K562 (cell line): ENCODE results near the gene MCIDAS. TPM values are rescaled to one million over a fixed set of nuclear protein-coding genes. Genes with fewer than 3 reads are reported as not detected.

Source experiments
- E2F3 ChIP-seq: fragments of 250-450 bp; sonication (Bioruptor Pico); IDR thresholded peaks from 2 replicates; pipeline ENCODE4 v1.4.0; 2020; ENCODE audit warnings: mild to moderate bottlenecking
- LCOR ChIP-seq: sonication (generic); formaldehyde crosslinking; IDR thresholded peaks from 2 replicates; pipeline ENCODE4 v1.8.0; 2022; ENCODE audit warnings: mild to moderate bottlenecking, missing genetic modification reagents
- MAFG ChIP-seq: fragments of 450-650 bp; conservative IDR thresholded peaks from 2 replicates; pipeline ENCODE4 v1.6.1; 2016; ENCODE audit warnings: missing genetic modification characterization, missing compliant biosample characterization
- MTF1 ChIP-seq: fragments of 250-450 bp; sonication (Bioruptor Pico); IDR thresholded peaks from 2 replicates; pipeline ENCODE4 v1.9.0; 2021; ENCODE audit warnings: moderate library complexity, mild to moderate bottlenecking, inconsistent platforms, borderline replicate concordance
- NRF1 ChIP-seq, 2 experiments: fragments of 450-650 bp; IDR thresholded peaks in 1 of 2; conservative IDR thresholded peaks in 1 of 2; 2 replicates each; pipeline ENCODE4 v1.6.1; 2014; ENCODE audit warnings: mild to moderate bottlenecking in 2 of 2
- RBM17 ChIP-seq: fragments of 200-400 bp; formaldehyde crosslinking; IDR thresholded peaks from 2 replicates; pipeline ENCODE4 v1.6.1; 2017; ENCODE audit warnings: low read depth, mild to moderate bottlenecking, low read length, borderline replicate concordance
- SIN3A ChIP-seq, 2 experiments: fragments of 150-350 bp in 1 of 2; IDR thresholded peaks; 2 replicates each; pipeline ENCODE4 v1.6.1; 2011 to 2016; ENCODE audit warnings: borderline replicate concordance in 2 of 2, low read depth in 2 of 2, low read length in 2 of 2, mild to moderate bottlenecking in 2 of 2, moderate library complexity in 2 of 2; ENCODE audit not compliant: control insufficient read depth in 1 of 2
- SIX5 ChIP-seq, 2 experiments: IDR thresholded peaks; 2 replicates each; pipeline ENCODE4 v1.6.1; 2011; ENCODE audit warnings: low read length in 2 of 2, borderline replicate concordance in 1 of 2, low read depth in 1 of 2, mild to moderate bottlenecking in 1 of 2, moderate library complexity in 1 of 2; ENCODE audit not compliant: insufficient read depth in 1 of 2
- SMAD3 ChIP-seq: fragments of 450-650 bp; formaldehyde crosslinking; conservative IDR thresholded peaks from 2 replicates; pipeline ENCODE4 v1.4.0; 2020; ENCODE audit warnings: mild to moderate bottlenecking
- TBP ChIP-seq: optimal IDR thresholded peaks from 2 replicates; pipeline ENCODE3; 2011; ENCODE audit warnings: low read depth, low read length, improper control_type of control experiment
- TEAD4 ChIP-seq, 2 experiments: sonication (generic) in 1 of 2; formaldehyde crosslinking in 1 of 2; IDR thresholded peaks; 2 replicates each; pipeline versions ENCODE4 v1.6.1 to v1.8.0; 2012 to 2022; ENCODE audit warnings: borderline replicate concordance in 1 of 2, inconsistent platforms in 1 of 2, low read length in 1 of 2, mild to moderate bottlenecking in 1 of 2, missing genetic modification reagents in 1 of 2
- ZNF431 ChIP-seq: sonication (generic); formaldehyde crosslinking; IDR thresholded peaks from 2 replicates; pipeline ENCODE4 v1.8.0; 2022; ENCODE audit warnings: mild to moderate bottlenecking, missing genetic modification reagents
- ZNF445 ChIP-seq: fragments of 250-450 bp; sonication (Bioruptor Pico); IDR thresholded peaks from 2 replicates; pipeline ENCODE4 v1.4.0; 2020; ENCODE audit warnings: low read depth, mild to moderate bottlenecking, moderate library complexity
- polyA plus RNA-seq, 8 experiments: library from polyadenylated mRNA; depleted of rRNA in 4 of 8; stranded (reverse) in 5 of 8; unstranded in 3 of 8; fragments of >200 nt; fragmentation: Nextera tagmentation in 2 of 8; fragmentation: Illumina TruSeq in 1 of 8; extraction: Ambion mirVana in 2 of 8; extraction: Trizol in 1 of 8; gene quantifications; 2 replicates each; pipeline versions ENCODE4 v1.2.1 to v1.2.3, GENCODE V29; 2011 to 2014; ENCODE audit warnings: inconsistent platforms in 1 of 8, missing spikeins in 1 of 8
- total RNA-seq, 7 experiments: library from RNA; depleted of rRNA in 6 of 7; stranded (reverse); fragments of >200 nt in 6 of 7; fragmentation: Illumina TruSeq in 2 of 7; extraction: Trizol in 2 of 7; gene quantifications; 2 replicates each; pipeline versions ENCODE4 v1.2.1 to v1.2.3, GENCODE V29; 2011 to 2021; ENCODE audit warnings: low replicate concordance in 1 of 7
- TF ChIP-seq, protein P1 (sequence below): sonication (generic); formaldehyde crosslinking; IDR thresholded peaks from 2 replicates; pipeline ENCODE4 v1.8.0; 2023; ENCODE audit warnings: mild to moderate bottlenecking, missing genetic modification reagents
- TF ChIP-seq, protein P2 (sequence below): fragments of 450-650 bp; IDR thresholded peaks from 2 replicates; pipeline ENCODE4 v1.6.1; 2014; ENCODE audit warnings: low read depth, mild to moderate bottlenecking, moderate library complexity, borderline replicate concordance
- TF ChIP-seq, protein P3 (sequence below): fragments of 250-450 bp; sonication (Bioruptor Pico); IDR thresholded peaks from 2 replicates; pipeline ENCODE4 v1.5.0; 2020; ENCODE audit warnings: mild to moderate bottlenecking
- TF ChIP-seq, protein P4 (sequence below): IDR thresholded peaks from 2 replicates; pipeline ENCODE4 v1.6.1; 2014; ENCODE audit warnings: antibody characterized with exemption

Gene MCIDAS
- total and polyA plus RNA-seq, 9 of the 15 experiments (the other 6 are each of a cell fraction or from before 2014, with no cell fraction given) = 0.07 to 1.5 (median 0.69) TPM

DNA sequence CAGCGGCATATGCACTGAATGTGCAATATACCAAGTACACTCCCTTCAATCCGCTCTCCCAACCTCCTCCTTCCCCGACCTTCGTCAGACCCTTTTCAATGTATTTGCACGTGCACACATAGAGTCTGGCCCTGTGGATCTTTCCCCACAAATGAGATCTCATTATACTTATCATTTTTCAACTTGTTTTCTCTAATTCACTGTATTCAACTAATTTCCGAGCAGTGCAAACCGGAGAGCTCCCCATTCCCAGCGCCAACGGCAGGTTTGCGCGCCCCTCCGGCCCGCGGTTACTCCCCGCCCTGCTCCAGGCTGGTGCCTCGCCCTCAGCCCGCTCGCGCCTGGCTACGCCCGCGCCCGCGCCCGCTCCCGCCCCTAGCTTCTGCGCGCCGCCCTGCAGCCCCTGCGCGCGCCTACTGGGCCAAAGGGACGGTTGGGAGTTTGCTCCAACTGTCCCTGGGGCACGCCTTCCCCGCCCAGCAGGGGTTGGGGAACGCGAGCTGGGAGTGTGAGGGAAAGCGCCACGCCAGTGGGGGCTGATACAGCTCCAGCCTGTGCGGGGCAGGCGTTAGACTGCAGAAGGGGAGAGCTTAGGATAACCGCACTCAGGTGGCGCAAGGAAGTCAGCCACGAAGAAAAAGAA lies 50.8 kb downstream of the MCIDAS start (continued):
- no peak for TF ChIP-seq RBM17
- TF ChIP-seq SMAD3 = no peak
- TF ChIP-seq, protein P1, sequence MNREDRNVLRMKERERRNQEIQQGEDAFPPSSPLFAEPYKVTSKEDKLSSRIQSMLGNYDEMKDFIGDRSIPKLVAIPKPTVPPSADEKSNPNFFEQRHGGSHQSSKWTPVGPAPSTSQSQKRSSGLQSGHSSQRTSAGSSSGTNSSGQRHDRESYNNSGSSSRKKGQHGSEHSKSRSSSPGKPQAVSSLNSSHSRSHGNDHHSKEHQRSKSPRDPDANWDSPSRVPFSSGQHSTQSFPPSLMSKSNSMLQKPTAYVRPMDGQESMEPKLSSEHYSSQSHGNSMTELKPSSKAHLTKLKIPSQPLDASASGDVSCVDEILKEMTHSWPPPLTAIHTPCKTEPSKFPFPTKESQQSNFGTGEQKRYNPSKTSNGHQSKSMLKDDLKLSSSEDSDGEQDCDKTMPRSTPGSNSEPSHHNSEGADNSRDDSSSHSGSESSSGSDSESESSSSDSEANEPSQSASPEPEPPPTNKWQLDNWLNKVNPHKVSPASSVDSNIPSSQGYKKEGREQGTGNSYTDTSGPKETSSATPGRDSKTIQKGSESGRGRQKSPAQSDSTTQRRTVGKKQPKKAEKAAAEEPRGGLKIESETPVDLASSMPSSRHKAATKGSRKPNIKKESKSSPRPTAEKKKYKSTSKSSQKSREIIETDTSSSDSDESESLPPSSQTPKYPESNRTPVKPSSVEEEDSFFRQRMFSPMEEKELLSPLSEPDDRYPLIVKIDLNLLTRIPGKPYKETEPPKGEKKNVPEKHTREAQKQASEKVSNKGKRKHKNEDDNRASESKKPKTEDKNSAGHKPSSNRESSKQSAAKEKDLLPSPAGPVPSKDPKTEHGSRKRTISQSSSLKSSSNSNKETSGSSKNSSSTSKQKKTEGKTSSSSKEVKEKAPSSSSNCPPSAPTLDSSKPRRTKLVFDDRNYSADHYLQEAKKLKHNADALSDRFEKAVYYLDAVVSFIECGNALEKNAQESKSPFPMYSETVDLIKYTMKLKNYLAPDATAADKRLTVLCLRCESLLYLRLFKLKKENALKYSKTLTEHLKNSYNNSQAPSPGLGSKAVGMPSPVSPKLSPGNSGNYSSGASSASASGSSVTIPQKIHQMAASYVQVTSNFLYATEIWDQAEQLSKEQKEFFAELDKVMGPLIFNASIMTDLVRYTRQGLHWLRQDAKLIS (CRISPR knock-in tag) = no peak
- peak; percentile 89 to 90 for TF ChIP-seq NRF1 (conservative IDR thresholded peaks at IDR 0.05 in 1 of 2, IDR thresholded peaks at IDR 0.05 in 1 of 2)
- no peak for TF ChIP-seq ZNF445 (CRISPR knock-in tag)
- no peak for TF ChIP-seq TEAD4 (IDR thresholded peaks at IDR 0.05; ENCODE audit: low read length)
- TF ChIP-seq TEAD4 (CRISPR knock-in tag; IDR thresholded peaks at IDR 0.05; ENCODE audit: borderline replicate concordance) = no peak
- TF ChIP-seq, protein P2, sequence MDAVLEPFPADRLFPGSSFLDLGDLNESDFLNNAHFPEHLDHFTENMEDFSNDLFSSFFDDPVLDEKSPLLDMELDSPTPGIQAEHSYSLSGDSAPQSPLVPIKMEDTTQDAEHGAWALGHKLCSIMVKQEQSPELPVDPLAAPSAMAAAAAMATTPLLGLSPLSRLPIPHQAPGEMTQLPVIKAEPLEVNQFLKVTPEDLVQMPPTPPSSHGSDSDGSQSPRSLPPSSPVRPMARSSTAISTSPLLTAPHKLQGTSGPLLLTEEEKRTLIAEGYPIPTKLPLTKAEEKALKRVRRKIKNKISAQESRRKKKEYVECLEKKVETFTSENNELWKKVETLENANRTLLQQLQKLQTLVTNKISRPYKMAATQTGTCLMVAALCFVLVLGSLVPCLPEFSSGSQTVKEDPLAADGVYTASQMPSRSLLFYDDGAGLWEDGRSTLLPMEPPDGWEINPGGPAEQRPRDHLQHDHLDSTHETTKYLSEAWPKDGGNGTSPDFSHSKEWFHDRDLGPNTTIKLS = peak; percentile 62; the same call in 1 of the 2 replicates
- no peak for TF ChIP-seq SIX5 (IDR thresholded peaks at IDR 0.05; ENCODE audit: borderline replicate concordance in 1 of 2, insufficient read depth in 1 of 2, low read depth in 1 of 2, low read length in 2 of 2)
- TF ChIP-seq LCOR (CRISPR knock-in tag) = no peak
- TF ChIP-seq, protein P3, sequence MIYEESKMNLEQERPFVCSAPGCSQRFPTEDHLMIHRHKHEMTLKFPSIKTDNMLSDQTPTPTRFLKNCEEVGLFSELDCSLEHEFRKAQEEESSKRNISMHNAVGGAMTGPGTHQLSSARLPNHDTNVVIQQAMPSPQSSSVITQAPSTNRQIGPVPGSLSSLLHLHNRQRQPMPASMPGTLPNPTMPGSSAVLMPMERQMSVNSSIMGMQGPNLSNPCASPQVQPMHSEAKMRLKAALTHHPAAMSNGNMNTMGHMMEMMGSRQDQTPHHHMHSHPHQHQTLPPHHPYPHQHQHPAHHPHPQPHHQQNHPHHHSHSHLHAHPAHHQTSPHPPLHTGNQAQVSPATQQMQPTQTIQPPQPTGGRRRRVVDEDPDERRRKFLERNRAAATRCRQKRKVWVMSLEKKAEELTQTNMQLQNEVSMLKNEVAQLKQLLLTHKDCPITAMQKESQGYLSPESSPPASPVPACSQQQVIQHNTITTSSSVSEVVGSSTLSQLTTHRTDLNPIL (CRISPR knock-in tag) = no peak
- no peak for TF ChIP-seq MAFG
- 0 out of 4 replicates have a peak, but pooled peaks of 1 of the 2 experiments have one; percentile 6 for TF ChIP-seq SIN3A (IDR thresholded peaks at IDR 0.05; ENCODE audit: borderline replicate concordance in 2 of 2, control insufficient read depth in 1 of 2, low read depth in 2 of 2, low read length in 2 of 2)
- TF ChIP-seq MTF1 (CRISPR knock-in tag) = no peak
- TF ChIP-seq, protein P4, sequence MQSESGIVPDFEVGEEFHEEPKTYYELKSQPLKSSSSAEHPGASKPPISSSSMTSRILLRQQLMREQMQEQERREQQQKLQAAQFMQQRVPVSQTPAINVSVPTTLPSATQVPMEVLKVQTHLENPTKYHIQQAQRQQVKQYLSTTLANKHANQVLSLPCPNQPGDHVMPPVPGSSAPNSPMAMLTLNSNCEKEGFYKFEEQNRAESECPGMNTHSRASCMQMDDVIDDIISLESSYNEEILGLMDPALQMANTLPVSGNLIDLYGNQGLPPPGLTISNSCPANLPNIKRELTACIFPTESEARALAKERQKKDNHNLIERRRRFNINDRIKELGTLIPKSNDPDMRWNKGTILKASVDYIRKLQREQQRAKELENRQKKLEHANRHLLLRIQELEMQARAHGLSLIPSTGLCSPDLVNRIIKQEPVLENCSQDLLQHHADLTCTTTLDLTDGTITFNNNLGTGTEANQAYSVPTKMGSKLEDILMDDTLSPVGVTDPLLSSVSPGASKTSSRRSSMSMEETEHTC = no peak
- TF ChIP-seq TBP = peak; percentile 25
- TF ChIP-seq ZNF431 (CRISPR knock-in tag) = no peak
- TF ChIP-seq E2F3 (CRISPR knock-in tag) = no peak
